Measurements from ENCODE around the gene USP9X.
"Not testable (repeated sequence)": the region's sequence is repeated elsewhere in the genome, so short reads cannot be mapped to it uniquely, and the experiment has no call there.

The USP9X gene

DNA sequence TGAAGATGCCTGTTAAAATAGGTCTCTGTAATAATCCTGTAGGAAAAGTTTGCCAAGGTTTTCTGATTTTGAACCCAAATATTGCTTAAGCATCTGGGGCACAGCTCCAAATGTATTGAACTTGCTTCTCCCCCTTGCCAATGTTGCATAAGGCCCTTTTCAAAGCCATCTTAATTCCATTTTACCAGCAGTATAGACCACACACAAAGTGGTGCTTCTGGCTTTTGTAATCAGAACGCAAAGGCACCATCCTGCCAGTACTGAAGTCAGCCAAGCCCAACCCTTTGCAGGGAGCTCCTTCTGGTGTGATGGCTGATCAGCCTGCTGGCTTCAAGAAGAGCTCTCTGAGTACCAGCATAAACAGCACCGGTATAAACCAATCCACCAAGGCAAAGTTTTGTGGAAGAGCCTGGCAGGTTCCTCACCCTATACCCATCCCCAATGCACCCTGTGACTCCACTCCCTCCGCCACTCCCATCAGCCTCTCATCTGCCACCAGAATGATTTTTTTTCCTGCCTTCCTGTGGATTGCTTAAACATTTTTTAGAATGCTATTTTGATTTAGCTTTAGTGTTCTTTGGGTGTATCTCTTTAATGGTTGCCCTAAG is 39.2 kb upstream of the USP9X start:
- no peak overlapping the region for H3K4me3 ChIP-seq (ENCODE audit: low read depth, low read length)
- TF ChIP-seq, protein P1, sequence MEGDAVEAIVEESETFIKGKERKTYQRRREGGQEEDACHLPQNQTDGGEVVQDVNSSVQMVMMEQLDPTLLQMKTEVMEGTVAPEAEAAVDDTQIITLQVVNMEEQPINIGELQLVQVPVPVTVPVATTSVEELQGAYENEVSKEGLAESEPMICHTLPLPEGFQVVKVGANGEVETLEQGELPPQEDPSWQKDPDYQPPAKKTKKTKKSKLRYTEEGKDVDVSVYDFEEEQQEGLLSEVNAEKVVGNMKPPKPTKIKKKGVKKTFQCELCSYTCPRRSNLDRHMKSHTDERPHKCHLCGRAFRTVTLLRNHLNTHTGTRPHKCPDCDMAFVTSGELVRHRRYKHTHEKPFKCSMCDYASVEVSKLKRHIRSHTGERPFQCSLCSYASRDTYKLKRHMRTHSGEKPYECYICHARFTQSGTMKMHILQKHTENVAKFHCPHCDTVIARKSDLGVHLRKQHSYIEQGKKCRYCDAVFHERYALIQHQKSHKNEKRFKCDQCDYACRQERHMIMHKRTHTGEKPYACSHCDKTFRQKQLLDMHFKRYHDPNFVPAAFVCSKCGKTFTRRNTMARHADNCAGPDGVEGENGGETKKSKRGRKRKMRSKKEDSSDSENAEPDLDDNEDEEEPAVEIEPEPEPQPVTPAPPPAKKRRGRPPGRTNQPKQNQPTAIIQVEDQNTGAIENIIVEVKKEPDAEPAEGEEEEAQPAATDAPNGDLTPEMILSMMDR (IDR thresholded peaks at IDR 0.05; ENCODE audit: borderline replicate concordance, insufficient read depth, low read depth, low read length) = no peak

DNA sequence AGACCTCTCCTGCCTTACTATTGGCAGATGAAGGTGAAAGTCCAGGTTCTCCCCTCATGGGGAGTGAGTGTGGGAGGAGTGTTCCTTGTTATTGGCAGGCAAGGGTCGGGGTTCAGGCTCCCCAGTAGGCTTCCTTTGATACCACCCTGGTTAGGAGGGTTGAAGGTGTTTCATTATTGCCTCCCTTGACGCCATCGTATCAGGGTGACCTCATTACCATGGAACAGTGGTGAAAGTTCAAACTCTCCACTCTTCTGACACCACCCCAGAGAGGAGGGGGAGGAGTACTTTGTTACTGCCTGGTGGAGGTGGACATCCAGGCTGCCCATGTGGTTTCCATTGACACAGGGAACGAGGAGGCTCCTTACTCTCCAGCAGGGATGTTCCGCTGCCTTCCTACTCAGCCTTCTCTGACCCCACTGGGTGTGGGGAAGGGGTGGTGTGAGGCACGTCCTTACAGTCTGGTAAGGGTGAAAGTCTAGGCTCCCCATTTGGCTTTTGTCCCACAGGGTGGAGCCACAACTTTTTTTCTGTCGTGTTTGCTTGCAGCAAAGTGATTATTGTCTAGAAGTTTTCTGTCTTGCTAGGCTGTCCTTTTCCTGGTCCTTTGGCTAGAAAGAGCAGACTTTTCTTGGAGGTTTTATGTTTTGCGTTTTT is 37.2 kb upstream of the USP9X start:
- no peak overlapping the region for H3K4me3 ChIP-seq (ENCODE audit: low read depth, low read length)
- TF ChIP-seq, protein P1 (IDR thresholded peaks at IDR 0.05; ENCODE audit: borderline replicate concordance, insufficient read depth, low read depth, low read length) = no peak

DNA sequence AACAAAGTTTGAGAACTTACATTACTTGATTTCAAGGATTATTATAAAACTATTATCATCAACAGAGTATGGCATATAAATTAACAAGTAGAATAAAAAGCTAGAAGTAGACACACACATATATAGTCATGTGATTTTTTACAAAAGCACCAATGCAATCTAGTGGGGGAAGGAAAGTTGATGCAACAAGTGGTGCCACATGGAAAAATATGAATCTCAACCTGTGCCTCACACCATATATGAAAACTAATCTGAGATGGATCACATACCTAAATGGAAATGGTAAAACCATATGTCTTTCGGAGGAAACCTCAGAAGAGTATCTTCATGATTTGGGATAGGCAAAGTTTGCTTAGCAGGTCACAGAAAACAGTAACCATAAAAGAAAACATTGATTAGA is 34.9 kb upstream of the USP9X start:
- TF ChIP-seq, protein P1 (IDR thresholded peaks at IDR 0.05; ENCODE audit: borderline replicate concordance, insufficient read depth, low read depth, low read length) = no peak
- no peak overlapping the region for H3K4me3 ChIP-seq (ENCODE audit: low read depth, low read length)

DNA sequence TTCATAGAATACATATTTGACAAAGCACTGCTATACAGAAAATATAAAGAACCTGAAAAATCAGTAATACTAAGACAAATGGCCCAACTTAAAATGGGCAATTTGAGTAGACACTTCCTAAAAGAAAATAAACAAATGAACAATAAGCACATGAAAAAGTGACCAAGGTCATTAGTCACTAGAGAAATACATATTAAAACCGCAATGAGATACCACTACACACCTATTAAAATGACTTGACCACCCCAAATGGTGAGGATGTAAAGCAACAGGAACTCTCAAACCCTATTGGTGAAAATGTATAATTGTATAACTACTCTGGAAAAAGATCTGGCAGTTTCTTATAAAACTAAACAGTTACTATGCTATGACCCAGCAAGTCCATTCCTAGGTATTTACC is 34.0 kb upstream of the USP9X start:
- H3K4me3 ChIP-seq (ENCODE audit: low read depth, low read length) = no peak overlapping the region
- TF ChIP-seq, protein P1 (IDR thresholded peaks at IDR 0.05; ENCODE audit: borderline replicate concordance, insufficient read depth, low read depth, low read length) = no peak

DNA sequence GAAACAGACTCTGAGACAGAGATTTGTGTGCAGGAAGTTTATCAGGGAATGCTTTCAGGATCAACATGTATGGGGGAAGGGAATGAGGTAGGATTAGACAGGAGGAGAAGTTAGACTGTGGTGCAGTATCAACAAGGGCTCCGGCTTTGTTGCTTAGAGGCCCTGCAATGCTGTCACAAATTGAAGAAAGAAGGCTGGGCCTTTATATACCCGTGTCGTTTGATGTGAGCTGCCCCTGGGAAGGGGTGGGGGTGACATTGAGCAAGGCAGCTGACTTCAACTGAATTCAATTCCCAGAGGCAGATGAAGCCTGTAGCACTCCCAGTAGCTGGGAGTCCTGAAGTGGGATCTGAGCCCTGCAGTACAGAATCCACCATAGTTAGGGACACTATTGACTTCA is 29.5 kb upstream of the USP9X start:
- H3K4me3 ChIP-seq (ENCODE audit: low read depth, low read length) = no peak overlapping the region
- TF ChIP-seq, protein P1 (IDR thresholded peaks at IDR 0.05; ENCODE audit: borderline replicate concordance, insufficient read depth, low read depth, low read length) = no peak

DNA sequence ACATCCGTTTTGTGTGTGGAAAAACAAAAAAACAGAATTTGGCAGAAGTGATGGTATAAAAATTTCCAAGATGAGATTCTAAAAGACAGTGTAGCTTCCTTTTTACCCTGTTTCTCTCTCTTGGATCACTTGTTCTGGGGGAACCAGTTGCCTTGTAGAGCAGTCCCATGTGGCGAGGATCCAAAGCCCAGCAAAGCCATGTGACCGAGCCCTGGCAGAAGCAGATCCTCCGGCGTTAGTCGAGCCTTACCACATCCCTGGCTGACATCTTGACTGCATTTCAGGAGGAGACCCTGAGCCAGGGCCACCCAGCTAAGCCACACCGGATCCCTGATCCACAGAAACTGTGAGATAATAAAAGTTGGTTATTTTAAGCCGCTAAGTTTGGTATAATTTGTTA is 22.0 kb upstream of the USP9X start:
- not testable (repeated sequence) for H3K4me3 ChIP-seq (ENCODE audit: low read depth, low read length)

DNA sequence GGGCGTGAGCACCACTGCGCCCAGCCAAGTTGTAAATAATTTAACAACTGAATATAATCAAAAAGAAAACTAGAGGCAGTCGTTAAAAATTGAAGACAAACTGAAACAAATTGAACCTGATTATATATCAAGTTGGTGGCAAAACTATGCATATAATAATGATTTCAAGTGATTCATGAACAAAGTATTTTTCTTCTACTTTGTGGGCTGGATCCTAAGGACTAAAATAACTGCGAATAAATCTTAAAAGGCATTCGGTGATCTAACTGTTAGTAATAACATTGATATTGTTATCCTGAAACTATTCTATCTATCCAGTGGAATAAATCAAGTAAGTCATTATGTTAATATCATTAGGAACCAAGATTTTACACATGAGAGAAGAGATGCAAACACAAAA is 21.2 kb upstream of the USP9X start:
- TF ChIP-seq, protein P1 (IDR thresholded peaks at IDR 0.05; ENCODE audit: borderline replicate concordance, insufficient read depth, low read depth, low read length) = no peak

More for the DNA sequence above, 21.2 kb upstream of the USP9X start:
- H3K4me3 ChIP-seq (ENCODE audit: low read depth, low read length) = no peak overlapping the region

Data from GM12875 (cell line).